Measurements from ENCODE around the gene SYNE1. TPM values are rescaled to one million over a fixed set of nuclear protein-coding genes. Genes with fewer than 3 reads are reported as not detected.
A peak's percentile ranks its signal among the peaks of the same experiment; 100 is the strongest.

The SYNE1 gene
- total and polyA plus RNA-seq, 2 of the 8 experiments (the other 6 are each of a cell fraction or from before 2014, with no cell fraction given): 2.8 to 5.5 TPM

DNA sequence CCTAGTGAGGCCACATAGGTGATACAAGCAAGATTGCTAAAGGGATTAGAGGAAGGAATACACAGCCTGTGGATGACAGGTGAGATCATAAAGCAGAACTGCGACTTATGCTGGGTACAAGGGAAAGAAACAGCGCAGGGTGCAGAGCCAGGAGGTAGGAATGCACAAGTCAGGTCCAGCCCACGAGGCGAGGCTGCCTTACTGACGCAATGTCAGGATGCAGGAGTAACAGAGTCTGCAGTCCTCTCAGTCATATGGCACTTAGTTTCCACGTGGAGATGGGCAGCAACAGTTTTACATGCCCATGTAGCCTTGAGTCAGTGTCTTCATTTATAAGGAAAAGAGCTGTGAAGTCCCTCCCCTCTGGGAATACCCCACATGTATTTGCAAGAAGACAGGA, 210.9 kb downstream of the SYNE1 start:
- Histone ChIP-seq H2BK5ac (ENCODE audit: low read depth, low read length) (no peak overlapping the region), H3K56ac (replicated peaks; ENCODE audit: insufficient read length, low read depth, low read length) (no peak overlapping the region), H3K4me1 (replicated peaks in 1 of 4; ENCODE audit: control insufficient read depth in 3 of 4, insufficient read depth in 4 of 4, low read length in 3 of 4) (no peaks in the 10 kb centered on the region), H2BK15ac (ENCODE audit: low read length) (no peak overlapping the region), H3K14ac (ENCODE audit: insufficient read length) (no peak overlapping the region), H3K27me3 (replicated peaks in 1 of 4; ENCODE audit: control insufficient read depth in 3 of 4, extremely low read depth in 1 of 4, insufficient read depth in 3 of 4, low read length in 3 of 4) (no peaks in the 10 kb centered on the region), H4K8ac (ENCODE audit: extremely low read depth, insufficient read depth, low read length) (no peak overlapping the region), H2AK5ac (ENCODE audit: low read depth, low read length) (no peak overlapping the region), H3K9me3 (ENCODE audit: insufficient read depth in 2 of 2, low read depth in 1 of 2, low read length in 1 of 2) (no peaks in the 10 kb centered on the region), H3K79me1 (ENCODE audit: low read depth, low read length) (no peaks in the 10 kb centered on the region), H3K79me2 (ENCODE audit: control insufficient read depth in 1 of 2, insufficient read depth in 2 of 2, low read length in 2 of 2) (no peaks in the 10 kb centered on the region), H4K20me1 (replicated peaks in 1 of 2; ENCODE audit: control insufficient read depth in 1 of 2, insufficient read depth in 2 of 2, low read length in 2 of 2) (no peaks in the 10 kb centered on the region), H3K9ac (replicated peaks in 1 of 4; ENCODE audit: extremely low read depth in 1 of 4, low read depth in 3 of 4, low read length in 3 of 4) (no peak overlapping the region), H3K4me3 (ENCODE audit: extremely low read depth in 1 of 4, insufficient read depth in 2 of 4, low read depth in 3 of 4, low read length in 4 of 4) (no peak overlapping the region), H4K91ac (replicated peaks; ENCODE audit: insufficient read length, low read length) (no peak overlapping the region), H3K4me2 (ENCODE audit: insufficient read depth in 1 of 2, low read depth in 2 of 2, low read length in 2 of 2) (no peak overlapping the region), H3K4ac (replicated peaks; ENCODE audit: insufficient read length, low read depth, low read length) (no peak overlapping the region), H2BK12ac (ENCODE audit: low read depth, low read length) (no peak overlapping the region), H3K18ac (ENCODE audit: extremely low read depth, low read length) (no peak overlapping the region; the same call in 1 of the 2 replicates), H2AFZ (ENCODE audit: low read length) (0 out of 2 replicates have a peak overlapping the region, but pooled peaks have one; percentile 82), H2BK120ac (replicated peaks; ENCODE audit: low read depth, low read length) (no peak overlapping the region), H2BK20ac (ENCODE audit: low read length) (no peak overlapping the region), H3K23me2 (ENCODE audit: low read depth, low read length) (no peaks in the 10 kb centered on the region), H3K36me3 (ENCODE audit: control insufficient read depth in 2 of 4, insufficient read depth in 4 of 4, low read length in 3 of 4) (no peaks in the 10 kb centered on the region), H3K27ac (ENCODE audit: low read depth, low read length) (no peak overlapping the region), H4K5ac (ENCODE audit: insufficient read length, low read depth, low read length) (no peak overlapping the region), H3K23ac (ENCODE audit: insufficient read length) (no peak overlapping the region)
- DNase-seq (ENCODE audit: low read depth in 1 of 2, low spot score in 2 of 2) (no peak), FAIRE-seq (no peak)
- WGBS, 2 experiments (ENCODE audit: extremely low coverage in 1 of 2, insufficient coverage in 1 of 2, insufficient read length in 1 of 2, insufficient replicate concordance in 2 of 2, low coverage in 1 of 2, low lambda C conversion rate in 2 of 2, missing lambda C conversion rate in 1 of 2): 91% methylated on average over 6 of the region's 6 CpGs; no CpG with 5 or more reads in 1 of the 2 experiments
- POLR2A ChIA-PET (ENCODE audit: partially characterized antibody): no interaction called here
- CTCF ChIA-PET (ENCODE audit: partially characterized antibody): no interaction called here
- TF ChIP-seq JUND (IDR thresholded peaks at IDR 0.05; ENCODE audit: low read length): no peak
- no peak for TF ChIP-seq SIX5 (IDR thresholded peaks at IDR 0.05; ENCODE audit: low read depth, low read length)

Data from H1 (cell line).